Stimulated activated CD4-positive, alpha-beta T cell treated with anti-CD3 and anti-CD28 coated beads, TNF-alpha, amount 100 ng/mL, for 48 hours (primary cell): ENCODE results near the gene SFT2D1.

ENCODE experiments used
- DNase-seq, 3 donors: peaks; one replicate each; pipeline ENCODE4 v3.0.0-alpha.2; 2020; ENCODE audit warnings: low read depth in 3 of 3

Gene SFT2D1

GRCh38 chr6:166333172-166333995 is 9.0 kb downstream of the SFT2D1 start:
- no peak for DNase-seq

GRCh38 chr6:166331503-166332415 is 10.6 kb downstream of the SFT2D1 start:
- no peak for DNase-seq

DNA sequence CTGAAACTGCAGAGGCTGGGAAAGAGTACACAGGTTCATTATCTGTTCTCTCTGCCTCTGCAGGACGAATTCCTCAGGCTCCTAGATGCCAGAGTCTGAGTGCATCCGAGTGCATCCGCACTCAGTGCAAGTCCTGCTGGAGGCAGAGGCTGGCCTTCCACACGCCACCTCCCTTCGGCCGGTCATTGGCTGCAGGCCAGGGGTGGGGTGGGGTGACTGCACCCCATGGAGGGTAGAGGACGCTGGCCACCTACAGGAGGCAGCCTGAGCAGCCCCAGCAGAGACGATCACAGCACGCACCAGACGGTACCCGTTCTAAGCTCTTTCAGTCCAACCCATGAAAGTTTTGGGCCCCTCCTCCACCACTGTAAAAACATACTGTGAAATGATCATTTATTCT is 11.7 kb downstream of the SFT2D1 start:
- DNase-seq, result no peak

DNA sequence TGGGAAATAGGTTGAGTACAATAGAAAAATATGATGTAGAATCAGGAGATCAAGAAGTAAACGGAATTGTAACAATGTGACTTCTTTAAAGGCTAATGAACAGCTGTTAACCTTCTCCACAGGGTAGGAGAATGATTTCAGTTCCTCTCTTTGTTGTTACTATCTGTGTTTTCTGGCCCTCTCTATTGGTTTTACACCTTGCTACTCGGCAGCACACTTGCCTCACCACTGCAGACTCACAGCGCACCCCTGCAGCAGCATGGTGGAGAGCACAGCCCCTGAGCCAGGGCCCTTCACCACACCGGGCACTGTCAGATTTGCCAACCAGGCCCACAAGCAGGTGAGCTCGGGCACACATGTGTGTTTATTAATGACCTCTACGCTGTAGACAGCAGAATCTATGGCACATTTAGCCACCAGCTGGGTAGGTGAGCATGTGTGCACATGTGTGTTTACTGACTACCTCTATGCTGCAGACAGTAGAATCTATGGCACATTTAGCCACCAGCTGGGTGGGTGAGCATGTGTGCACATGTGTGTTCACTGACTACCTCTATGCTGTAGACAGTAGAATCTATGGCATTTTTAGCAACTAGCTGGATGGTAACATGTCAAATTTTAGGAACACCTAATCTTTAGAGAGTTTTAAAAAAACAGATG is 16.8 kb downstream of the SFT2D1 start:
- no peak for DNase-seq

DNA sequence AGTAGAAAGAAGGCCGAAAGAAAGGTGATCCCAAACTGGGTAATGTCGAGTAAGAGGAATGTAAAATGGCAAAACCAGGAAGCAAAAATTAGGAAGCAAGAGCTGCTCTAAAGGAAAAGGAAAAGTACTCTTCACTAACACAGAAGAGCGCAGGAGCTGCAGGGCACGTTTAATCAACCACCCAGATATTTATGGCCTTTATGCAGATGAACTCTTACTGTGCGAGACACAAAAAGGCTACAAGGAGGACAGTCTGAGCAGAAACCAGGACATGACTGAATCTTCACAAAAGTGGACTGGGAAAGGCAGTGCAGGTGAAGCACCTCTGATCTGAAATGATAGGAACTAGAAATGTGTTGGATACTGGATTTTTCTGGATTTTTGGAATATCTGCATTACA is 18.9 kb downstream of the SFT2D1 start:
- no peak for DNase-seq

DNA sequence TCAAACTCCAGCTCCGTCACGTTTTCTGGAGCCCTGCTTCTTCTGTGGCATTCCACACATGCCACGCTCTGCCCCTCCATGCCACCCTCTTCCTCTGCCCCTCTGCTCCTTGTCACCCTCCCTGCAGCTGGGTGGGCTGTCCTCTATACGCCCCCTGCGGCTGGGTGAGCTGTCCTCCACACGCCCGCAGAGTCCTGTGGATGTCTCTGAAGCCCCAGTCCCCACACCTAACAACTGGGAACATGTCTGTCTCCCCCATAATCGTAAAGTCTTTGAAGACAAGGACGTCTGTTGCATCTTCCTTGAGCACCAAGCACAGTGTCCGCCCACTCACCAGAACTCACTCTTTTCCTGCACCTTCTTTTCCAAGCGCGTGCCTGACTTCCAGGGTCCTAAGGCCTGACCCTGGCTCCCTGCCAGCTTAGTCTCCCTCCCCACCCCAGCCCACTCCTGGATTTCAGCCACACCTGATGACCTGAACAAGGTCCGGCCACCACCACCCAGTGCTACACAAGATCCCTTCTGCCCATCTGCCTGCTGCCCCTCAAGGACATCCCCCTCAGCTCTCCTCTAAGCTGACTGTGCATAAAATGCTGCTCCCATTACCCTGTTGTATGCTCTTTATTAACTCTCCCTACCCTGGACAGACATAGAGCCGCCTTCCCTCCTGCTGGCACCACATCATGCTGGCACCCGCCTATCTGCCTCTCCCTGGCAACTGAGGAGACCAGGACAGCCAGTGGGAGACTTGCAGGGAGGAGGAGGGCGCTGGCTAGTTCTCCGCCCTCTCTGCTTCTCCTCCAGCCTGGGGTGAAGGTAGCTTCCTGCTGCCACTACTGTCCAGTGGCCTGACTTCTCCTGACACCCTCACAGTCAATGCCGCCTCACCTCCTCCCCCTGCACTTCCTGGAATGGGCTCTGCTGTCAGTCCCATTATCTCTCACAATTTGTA is 23.4 kb downstream of the SFT2D1 start:
- no peak for DNase-seq

DNA sequence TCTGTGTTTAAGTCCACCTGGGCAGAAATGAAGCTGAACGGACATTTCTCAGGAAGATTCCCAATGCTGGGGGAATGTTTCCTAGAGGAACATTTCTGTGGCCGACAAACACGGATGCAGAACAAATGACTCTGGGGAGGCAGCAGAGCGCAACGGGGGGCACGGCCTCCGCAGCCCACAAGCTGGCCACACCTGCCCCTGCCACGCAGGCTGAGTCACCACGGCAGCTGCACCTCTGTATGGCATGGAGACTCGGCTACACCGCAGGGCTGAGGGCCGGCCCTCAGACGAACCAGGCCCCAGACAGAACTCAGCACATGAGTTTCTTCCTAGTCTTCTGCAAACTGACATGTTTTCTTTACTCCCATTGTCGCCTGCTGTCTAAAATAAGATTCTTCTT is 24.1 kb downstream of the SFT2D1 start:
- no peak for DNase-seq

DNA sequence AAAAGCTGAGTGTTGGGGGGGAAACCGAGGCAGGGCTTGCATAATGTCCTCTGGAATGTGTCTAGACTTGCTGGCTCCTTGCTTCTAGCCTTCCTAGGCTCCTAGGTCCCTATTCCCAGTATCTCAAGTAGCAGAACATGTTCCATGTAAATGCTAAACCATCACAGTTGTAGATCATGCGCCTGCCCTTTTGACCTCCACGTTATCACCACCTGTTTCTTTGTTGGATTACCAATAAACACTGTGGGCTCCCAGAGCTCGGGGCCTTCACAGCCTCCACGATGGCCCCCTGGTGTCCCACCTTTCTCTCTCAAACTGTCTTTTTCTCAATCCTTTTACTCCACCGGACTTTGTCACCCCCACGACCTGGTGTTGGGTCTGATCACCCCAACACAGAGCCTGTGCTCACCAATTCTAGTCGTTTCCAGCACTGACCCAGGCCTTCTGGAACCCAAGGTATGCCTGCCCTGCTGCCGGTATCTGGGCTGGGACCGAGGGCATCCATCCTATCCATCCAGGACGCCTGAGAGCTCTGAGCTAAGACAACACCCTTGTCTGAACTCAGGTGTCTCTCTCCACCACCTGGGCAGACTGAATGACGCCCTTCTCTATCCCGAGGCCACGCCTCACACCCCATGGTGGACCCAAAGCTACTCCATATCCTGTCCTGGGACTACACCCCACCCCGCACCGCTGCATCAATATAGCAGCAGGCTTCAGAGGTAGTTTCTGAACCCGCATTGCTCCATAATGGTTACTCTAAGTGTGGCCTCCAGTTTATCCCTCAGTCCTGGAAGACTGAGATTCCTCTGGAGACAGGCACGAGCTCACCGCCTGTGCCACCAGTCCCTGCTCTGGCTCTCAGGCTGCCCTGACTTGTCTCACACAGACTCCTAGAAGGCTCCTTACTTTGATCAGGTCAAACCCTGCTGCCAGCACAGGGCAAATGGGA is 24.8 kb downstream of the SFT2D1 start:
- DNase-seq, result no peak

GRCh38 chr6:166315436-166315835 is 26.9 kb downstream of the SFT2D1 start:
- DNase-seq, result no peak

DNA sequence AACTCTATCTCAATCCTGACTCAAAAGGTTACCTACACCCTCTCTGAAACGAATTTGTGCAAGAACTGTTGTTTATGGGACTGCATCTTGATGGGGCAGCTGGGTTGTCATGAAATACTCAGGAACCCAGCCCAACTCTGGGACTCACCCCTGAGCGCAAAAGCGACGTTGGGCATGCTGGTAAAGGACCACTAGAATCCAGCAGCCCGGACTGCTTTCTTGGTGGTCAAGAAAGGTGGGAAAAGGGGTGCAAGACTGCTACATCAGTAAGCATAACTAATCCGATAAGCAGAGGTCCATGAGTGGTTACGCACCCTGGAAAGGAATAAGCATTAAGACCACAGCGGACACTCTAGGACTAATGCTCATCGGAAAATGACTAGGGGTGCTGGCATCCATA is 27.9 kb downstream of the SFT2D1 start:
- no peak for DNase-seq

DNA sequence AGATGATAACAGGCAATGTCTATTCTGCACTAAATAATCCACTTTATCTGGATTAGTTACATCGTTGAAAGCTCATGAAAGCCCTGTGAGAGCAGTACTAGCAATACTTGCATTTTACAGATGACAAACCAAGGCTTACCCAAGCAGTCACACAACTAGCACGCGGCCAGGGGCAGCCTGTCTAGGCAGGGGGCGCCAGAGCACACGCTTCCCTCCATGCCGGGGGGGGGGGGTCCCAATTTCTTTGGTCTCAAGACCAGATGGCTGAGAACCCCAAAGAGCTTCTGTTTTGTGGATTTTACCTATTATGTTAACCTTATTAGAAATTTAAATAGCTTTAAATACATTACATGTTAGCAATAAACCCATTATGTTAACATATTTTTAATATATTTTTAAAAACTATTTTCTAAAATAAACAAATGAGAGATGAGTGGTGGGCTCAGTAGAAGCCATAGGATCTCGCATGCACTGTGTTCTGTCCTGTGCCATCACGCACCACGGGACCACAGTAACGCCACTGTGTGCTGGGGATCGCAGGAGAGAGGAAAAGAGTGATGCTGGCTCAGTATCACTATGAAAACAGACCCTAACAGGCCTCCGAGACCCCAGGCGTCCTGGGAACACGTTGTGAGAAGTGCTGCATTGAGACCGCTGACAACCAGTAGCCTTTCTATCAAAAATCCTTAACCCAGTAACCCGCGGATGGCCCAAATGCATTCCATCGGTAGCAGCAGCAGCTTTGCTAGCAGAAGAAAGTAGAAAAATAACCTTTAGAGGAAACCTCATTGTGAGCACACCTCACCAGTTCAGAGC is 28.9 kb downstream of the SFT2D1 start:
- peak in 1 of 3 donors; percentile 45 for DNase-seq

DNA sequence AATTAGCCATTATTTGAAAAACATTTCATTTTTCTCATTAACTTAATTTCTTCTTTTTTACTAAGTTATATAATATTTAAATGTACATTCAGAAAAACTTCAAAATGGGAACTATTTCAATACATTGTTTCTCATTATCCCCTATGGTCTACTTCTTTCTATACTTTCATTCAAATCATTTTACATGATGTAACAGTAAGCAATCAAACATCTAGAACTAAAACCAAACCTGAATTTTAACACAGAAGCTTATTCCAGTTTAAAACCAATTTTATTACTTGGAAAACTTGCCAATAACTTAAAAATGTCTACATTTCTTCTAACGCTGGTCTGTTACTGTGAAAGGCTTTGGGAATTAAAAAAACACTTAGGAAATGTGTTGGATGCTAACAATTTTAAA is 29.5 kb downstream of the SFT2D1 start:
- no peak for DNase-seq

DNA sequence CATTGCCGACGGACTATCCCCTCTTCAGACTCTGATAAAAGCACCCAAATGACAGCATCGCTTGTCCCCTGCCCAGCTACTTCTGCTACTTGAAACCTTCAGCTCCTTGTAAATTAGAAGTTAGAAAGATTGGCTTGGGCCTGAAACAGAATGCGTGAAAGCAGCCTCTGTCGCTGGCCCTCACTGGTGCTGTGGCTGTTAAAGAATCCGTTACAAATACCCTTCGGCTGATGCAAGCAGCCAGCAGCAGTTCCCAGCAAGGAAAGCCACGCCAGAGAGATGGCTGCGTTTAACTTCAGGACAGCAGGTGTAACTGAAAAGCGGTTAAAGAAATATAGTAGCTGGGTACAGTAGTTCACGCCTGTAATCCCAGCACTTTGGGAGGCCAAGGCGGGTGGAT is 31.7 kb downstream of the SFT2D1 start:
- no peak for DNase-seq

DNA sequence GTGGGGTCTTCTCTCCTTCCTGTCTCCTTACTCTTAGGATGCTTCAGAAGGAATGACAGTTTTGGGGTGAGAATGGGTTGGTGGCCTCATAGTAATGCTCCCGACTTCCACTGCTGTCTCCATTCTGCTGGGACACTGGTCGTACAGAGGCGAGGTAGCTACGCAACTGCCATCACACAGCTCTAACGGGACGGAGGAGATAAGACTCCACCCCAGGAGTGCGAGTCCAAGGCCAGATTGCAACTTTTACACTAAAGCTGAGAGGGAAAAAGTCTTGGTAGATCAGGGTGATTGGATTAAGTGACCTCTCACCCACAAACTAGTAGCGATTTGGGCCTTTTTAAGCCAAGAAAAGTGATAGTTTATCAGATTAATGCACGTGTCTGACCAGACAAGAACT is 32.4 kb downstream of the SFT2D1 start:
- DNase-seq, result no peak

GRCh38 chr6:166308769-166309589 is 33.4 kb downstream of the SFT2D1 start:
- no peak for DNase-seq

DNA sequence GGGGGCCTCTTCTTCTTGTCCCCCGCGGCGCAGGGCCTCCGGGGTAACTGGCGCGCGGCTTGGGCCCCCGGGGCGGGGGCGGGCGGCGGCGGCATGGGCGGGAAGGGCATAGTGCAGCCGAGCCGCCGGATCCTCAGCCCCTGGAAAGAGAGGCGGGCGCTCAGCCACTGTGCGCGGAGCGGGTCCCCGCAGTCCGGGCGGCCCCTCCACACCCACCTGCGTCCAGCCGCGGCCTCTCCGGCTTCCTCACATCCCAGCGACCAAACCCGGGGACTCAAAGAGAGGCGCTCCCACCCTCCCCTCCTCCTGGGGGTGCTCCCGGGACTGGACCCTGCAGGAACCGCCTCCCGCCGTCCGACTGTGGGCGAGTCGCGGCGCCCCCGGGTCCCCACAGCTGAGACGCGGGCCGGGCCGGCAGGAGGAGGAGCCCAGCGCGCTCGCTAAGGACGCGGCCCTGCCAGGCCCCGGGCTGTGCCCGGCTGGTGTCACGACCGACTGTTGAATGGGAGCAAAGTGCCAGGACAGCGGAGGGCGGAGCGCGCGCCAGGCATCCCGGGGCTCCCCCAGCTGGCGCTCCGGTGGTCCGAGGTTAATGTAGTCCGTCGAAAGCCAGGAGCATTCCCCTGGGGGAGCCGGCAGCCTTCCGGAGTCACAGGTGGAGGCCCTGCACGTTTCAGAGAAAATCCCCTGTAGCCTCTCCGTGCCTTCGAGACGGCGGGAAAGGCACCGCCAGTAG is 34.1 kb downstream of the SFT2D1 start, which contains the start of gene PRR18:
TSS of gene PRR18 (minus strand) at position 360 of the 736 bp plus-strand sequence. CDS start at position 110, 250 bp downstream.
- DNase-seq, result no peak
